Mesothelial cell of epicardium (in vitro differentiated cells): Measurements from ENCODE around the gene ERMN. TPM values are rescaled to one million over a fixed set of nuclear protein-coding genes. Genes with fewer than 3 reads are reported as not detected.

Source experiments
- DNase-seq, 2 experiments: peaks; one replicate each; pipeline ENCODE4 v3.0.0; 2021; ENCODE audit warnings: low spot score in 2 of 2; ENCODE audit not compliant: unreplicated experiment in 2 of 2
- H3K27ac Mint-ChIP-seq: 2 replicates; pipeline ENCODE4 v1.8.0; 2021; ENCODE audit warnings: mixed read lengths
- H3K27me3 Mint-ChIP-seq: 2 replicates; pipeline ENCODE4 v1.8.0; 2021; ENCODE audit warnings: low read depth, mixed read lengths
- H3K36me3 Mint-ChIP-seq: 2 replicates; pipeline ENCODE4 v1.8.0; 2021; ENCODE audit warnings: mixed read lengths
- H3K4me1 Mint-ChIP-seq: 2 replicates; pipeline ENCODE4 v1.8.0; 2021; ENCODE audit warnings: mixed read lengths
- H3K4me3 Mint-ChIP-seq: 2 replicates; pipeline ENCODE4 v1.8.0; 2021; ENCODE audit warnings: mild to moderate bottlenecking, moderate library complexity, mixed read lengths
- H3K9me3 Mint-ChIP-seq: 2 replicates; pipeline ENCODE4 v1.8.0; 2021; ENCODE audit warnings: mixed read lengths
- CTCF ChIP-seq: fragments of 200-600 bp; sonication (generic); IDR thresholded peaks from one replicate; pipeline ENCODE4 v1.5.0; 2021; ENCODE audit warnings: antibody characterized with exemption; ENCODE audit not compliant: unreplicated experiment
- total RNA-seq: library from RNA; stranded (reverse); gene quantifications from 3 replicates; pipeline ENCODE4 v1.2.1, GENCODE V29; 2021

Gene ERMN
- total RNA-seq, 1 donor from 2014 or later: not detected

- no peaks in the 10 kb centered on the region for H3K9me3 Mint-ChIP-seq
- H3K36me3 Mint-ChIP-seq: no peaks in the 10 kb centered on the region
- no peaks in the 10 kb centered on the region for H3K4me1 Mint-ChIP-seq
- no peak for DNase-seq
- H3K4me3 Mint-ChIP-seq: no peak overlapping the region
- H3K27me3 Mint-ChIP-seq: peaks cover 25% of the 10 kb centered on the region
- no peak for TF ChIP-seq CTCF
- no peak overlapping the region for H3K27ac Mint-ChIP-seq
These were observed 9.2 kb upstream of the ERMN start for GRCh38 chr2:157334797-157335196.

DNA sequence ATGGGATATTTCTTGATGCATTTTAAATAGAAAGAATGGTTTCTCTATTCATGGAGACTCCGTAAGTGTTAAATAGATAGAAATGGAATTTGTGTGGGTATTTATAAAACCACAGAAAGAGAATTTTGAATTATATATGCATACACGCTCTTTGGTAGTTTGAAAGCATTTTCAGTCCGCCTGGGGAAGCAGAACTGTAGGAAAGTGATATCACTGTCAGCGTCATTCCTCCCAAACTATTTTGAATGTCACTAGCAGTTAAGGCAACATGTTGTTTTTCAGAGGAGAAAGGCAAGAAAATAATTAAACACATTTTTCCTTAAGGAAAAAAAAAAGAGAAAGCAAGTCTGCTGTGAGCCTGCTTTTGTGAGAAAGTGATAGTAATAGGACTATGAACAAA is 8.7 kb upstream of the ERMN start:
- H3K27me3 Mint-ChIP-seq: peaks cover 25% of the 10 kb centered on the region
- no peaks in the 10 kb centered on the region for H3K9me3 Mint-ChIP-seq
- H3K4me3 Mint-ChIP-seq: no peak overlapping the region
- no peak overlapping the region for H3K27ac Mint-ChIP-seq
- H3K36me3 Mint-ChIP-seq: no peaks in the 10 kb centered on the region
- DNase-seq: no peak
- TF ChIP-seq CTCF: no peak
- H3K4me1 Mint-ChIP-seq: no peaks in the 10 kb centered on the region

DNA sequence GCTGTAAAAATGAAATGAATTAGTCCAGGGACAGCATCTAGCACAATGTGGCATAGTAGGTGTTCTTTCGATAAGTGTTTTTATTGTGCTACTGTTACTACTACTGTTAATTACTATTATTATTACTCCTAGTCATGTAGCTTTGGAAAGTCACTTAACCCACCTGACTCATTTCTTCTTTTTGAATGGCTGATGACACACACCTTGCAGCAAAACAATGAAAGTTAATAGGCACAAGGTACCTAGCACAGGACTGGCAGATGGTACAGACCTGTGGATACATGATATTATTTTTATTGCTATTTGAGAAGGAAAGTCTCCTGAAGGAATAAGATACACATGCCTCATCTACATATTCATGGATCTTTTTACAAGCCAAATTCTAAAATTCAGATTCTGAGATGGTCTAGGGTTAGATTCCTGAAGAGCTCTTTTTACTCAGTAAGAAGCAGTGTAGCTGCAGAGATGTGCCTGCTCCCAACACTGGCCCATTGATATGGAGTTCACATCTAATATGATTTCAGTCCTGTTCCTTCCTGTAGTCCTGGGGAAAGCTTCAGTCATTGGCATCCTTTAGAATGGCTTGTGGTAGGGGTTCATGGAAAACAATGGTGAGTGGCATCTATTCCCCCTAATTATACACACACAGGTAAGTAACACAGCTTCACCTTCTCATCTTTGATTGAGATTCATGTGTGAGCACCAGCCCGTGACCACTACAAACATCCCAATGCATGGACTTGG is 7.9 kb upstream of the ERMN start:
- Mint-ChIP-seq H3K27me3 (peaks cover 23% of the 10 kb centered on the region), H3K27ac (no peak overlapping the region), H3K4me1 (no peaks in the 10 kb centered on the region), H3K4me3 (no peak overlapping the region), H3K9me3 (no peaks in the 10 kb centered on the region), H3K36me3 (no peaks in the 10 kb centered on the region)
- no peak for TF ChIP-seq CTCF
- DNase-seq: no peak

DNA sequence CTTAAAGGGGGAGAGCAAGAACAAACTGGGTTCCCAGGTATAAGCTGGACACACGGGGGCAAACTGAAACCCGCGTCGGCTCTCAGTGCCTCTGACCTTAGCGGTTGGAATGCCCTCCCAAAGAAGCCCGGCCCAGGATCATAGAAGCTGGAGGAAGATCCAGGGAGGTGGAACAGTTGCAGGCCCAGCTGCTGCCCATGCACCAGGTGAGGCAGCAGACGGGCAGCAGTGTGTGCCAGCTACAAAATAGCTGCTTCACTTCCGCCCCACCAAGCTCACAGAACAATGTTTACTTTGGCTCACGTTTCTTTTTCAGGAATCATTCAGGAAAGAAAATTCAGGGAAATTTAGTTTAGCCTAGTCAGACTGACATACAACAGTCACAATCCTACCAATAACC is 3.9 kb upstream of the ERMN start:
- Mint-ChIP-seq H3K4me1 (peaks cover 2% of the 10 kb centered on the region), H3K9me3 (no peaks in the 10 kb centered on the region), H3K4me3 (no peak overlapping the region), H3K36me3 (no peaks in the 10 kb centered on the region), H3K27me3 (peaks cover 19% of the 10 kb centered on the region), H3K27ac (no peak overlapping the region)
- DNase-seq: no peak
- TF ChIP-seq CTCF: no peak

DNA sequence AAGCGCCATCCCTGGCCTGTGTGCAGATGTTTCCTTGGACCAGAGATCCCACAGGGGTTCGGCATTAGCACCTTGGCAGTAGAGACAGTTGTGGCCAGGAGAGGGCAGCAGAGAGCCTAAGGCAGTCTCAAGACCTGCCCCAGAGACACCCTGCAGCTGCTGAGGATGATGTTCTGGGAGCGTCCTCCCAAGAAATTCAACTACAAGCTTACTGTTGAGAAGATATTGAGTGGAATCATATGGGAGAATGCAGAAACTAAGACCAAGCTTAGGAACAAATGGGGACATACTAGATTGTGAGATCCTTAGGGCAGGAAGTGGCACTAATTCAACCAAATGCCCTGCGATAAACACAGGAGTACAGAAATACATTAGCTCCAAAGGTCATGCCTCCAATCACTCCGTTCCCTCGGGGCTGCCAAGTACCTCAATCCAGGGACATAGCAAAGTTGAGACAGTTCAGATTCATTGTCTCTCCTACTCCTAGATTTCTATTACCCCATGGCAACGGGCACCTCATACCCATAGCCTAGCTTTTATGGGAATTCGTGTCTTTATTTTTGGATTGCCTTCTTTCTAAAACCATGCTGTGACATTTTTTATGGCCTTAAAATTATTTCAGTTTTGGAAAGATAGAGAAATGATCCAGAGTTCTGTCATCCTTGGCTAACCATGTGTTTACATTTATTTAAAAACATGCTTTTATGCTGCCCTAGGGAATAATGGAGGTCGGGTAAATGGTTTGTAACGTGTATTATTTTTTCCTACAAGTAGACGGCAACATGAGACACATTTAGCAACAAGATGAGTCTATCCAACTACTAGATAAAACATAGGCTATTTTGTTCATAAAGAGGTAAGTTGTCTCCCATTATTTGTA is 2.2 kb upstream of the ERMN start:
- no peak overlapping the region for H3K27ac Mint-ChIP-seq
- no peaks in the 10 kb centered on the region for H3K36me3 Mint-ChIP-seq
- no peaks in the 10 kb centered on the region for H3K9me3 Mint-ChIP-seq
- no peak overlapping the region for H3K4me3 Mint-ChIP-seq
- H3K4me1 Mint-ChIP-seq: peaks cover 2% of the 10 kb centered on the region
- peaks cover 11% of the 10 kb centered on the region for H3K27me3 Mint-ChIP-seq
- TF ChIP-seq CTCF: peak; percentile 70
- peak; percentile 53 to 85 for DNase-seq
